ENCODE results near the gene GALNT7.

GALNT7 gene

GRCh38 chr4:173138624-173139023, 30.0 kb upstream of the GALNT7 start:
- Histone ChIP-seq H3K4me3 (ENCODE audit: low read depth, low read length) (no peak overlapping the region), H3K27me3 (ENCODE audit: insufficient read depth, low read depth, severe bottlenecking) (no peaks in the 10 kb centered on the region), H3K27ac (no peak overlapping the region), H3K9me3 (ENCODE audit: severe bottlenecking) (no peaks in the 10 kb centered on the region), H3K36me3 (no peaks in the 10 kb centered on the region)
- TF ChIP-seq, protein P1, sequence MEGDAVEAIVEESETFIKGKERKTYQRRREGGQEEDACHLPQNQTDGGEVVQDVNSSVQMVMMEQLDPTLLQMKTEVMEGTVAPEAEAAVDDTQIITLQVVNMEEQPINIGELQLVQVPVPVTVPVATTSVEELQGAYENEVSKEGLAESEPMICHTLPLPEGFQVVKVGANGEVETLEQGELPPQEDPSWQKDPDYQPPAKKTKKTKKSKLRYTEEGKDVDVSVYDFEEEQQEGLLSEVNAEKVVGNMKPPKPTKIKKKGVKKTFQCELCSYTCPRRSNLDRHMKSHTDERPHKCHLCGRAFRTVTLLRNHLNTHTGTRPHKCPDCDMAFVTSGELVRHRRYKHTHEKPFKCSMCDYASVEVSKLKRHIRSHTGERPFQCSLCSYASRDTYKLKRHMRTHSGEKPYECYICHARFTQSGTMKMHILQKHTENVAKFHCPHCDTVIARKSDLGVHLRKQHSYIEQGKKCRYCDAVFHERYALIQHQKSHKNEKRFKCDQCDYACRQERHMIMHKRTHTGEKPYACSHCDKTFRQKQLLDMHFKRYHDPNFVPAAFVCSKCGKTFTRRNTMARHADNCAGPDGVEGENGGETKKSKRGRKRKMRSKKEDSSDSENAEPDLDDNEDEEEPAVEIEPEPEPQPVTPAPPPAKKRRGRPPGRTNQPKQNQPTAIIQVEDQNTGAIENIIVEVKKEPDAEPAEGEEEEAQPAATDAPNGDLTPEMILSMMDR (IDR thresholded peaks at IDR 0.05; ENCODE audit: low read depth, low read length), result no peak
- DNase-seq, result no peak

DNA sequence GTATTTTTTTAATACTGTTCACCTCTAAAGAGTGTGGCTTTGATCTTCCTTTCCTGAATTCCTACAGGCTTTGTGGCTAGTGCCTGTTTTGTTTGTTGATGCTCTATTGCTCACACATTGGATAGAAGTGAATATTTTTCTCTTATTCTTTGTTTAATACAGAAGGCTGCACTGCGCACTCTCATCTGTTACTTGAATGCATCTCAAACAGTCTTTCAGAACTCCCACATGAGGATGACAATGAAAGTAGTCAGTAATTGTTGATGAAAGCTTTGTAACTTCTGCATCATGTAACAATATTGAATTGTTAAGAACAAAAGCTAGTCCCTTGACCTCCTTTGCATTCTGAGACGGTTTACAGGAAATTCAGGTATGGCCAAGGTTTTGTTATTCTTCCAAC, 29.1 kb upstream of the GALNT7 start:
- TF ChIP-seq, protein P1 (IDR thresholded peaks at IDR 0.05; ENCODE audit: low read depth, low read length), result no peak
- no peak for DNase-seq
- no peaks in the 10 kb centered on the region for H3K36me3 ChIP-seq
- H3K4me3 ChIP-seq (ENCODE audit: low read depth, low read length), result no peak overlapping the region
- no peaks in the 10 kb centered on the region for H3K9me3 ChIP-seq (ENCODE audit: severe bottlenecking)
- H3K27ac ChIP-seq, result no peak overlapping the region
- H3K27me3 ChIP-seq (ENCODE audit: insufficient read depth, low read depth, severe bottlenecking), result no peaks in the 10 kb centered on the region

DNA sequence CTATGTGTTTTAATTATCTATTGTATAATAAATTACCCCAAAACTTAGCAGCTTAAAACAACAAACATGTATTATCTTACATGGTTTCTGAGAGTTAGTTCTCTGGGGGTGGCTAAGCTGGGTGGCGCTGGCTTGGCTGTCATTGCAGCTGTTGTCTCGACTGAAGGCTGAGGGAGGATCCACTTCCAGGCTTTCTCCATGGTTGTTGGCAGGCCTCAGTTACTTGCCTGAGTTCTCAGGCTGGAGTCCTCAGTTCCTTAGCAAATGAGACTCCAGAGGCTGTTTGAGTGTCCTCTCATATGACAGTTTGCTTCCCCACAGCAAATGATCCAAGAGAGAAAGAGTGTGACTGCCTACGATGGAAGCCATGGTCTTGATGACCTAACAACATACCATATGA, 23.5 kb upstream of the GALNT7 start:
- no peaks in the 10 kb centered on the region for H3K9me3 ChIP-seq (ENCODE audit: severe bottlenecking)
- H3K27ac ChIP-seq, result no peak overlapping the region
- H3K27me3 ChIP-seq (ENCODE audit: insufficient read depth, low read depth, severe bottlenecking), result no peaks in the 10 kb centered on the region
- TF ChIP-seq, protein P1 (IDR thresholded peaks at IDR 0.05; ENCODE audit: low read depth, low read length), result no peak
- H3K4me3 ChIP-seq (ENCODE audit: low read depth, low read length), result no peak overlapping the region
- DNase-seq, result no peak
- H3K36me3 ChIP-seq, result no peaks in the 10 kb centered on the region

DNA sequence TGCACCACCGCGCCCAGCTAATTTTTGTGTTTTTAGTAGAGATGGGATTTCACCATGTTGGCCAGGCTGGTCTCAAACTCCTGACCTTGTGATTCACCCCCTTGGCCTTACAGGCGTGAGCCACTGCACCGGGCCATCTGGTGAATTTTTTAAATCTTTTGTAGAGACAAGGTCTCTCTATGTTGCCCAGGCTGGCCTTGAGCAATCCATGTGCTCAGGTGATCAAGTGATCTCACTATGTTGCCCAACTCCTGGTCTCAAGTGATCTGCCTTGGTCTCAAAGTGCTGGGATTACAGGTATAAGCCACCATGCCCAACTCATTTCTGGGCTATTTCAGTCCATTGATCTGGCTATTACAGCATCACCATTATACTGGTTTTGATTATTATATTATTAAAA, 22.2 kb upstream of the GALNT7 start:
- TF ChIP-seq, protein P1 (IDR thresholded peaks at IDR 0.05; ENCODE audit: low read depth, low read length), result no peak
- Histone ChIP-seq H3K36me3 (no peaks in the 10 kb centered on the region), H3K9me3 (ENCODE audit: severe bottlenecking) (no peaks in the 10 kb centered on the region), H3K27ac (no peak overlapping the region), H3K4me3 (ENCODE audit: low read depth, low read length) (no peak overlapping the region), H3K27me3 (ENCODE audit: insufficient read depth, low read depth, severe bottlenecking) (no peaks in the 10 kb centered on the region)
- no peak for DNase-seq

GRCh38 chr4:173151496-173151895, 17.1 kb upstream of the GALNT7 start:
- DNase-seq, result no peak
- no peak overlapping the region for H3K4me3 ChIP-seq (ENCODE audit: low read depth, low read length)
- H3K27ac ChIP-seq, result no peak overlapping the region
- TF ChIP-seq, protein P1 (IDR thresholded peaks at IDR 0.05; ENCODE audit: low read depth, low read length), result no peak
- H3K36me3 ChIP-seq, result no peaks in the 10 kb centered on the region
- H3K27me3 ChIP-seq (ENCODE audit: insufficient read depth, low read depth, severe bottlenecking), result no peaks in the 10 kb centered on the region
- H3K9me3 ChIP-seq (ENCODE audit: severe bottlenecking), result no peaks in the 10 kb centered on the region

DNA sequence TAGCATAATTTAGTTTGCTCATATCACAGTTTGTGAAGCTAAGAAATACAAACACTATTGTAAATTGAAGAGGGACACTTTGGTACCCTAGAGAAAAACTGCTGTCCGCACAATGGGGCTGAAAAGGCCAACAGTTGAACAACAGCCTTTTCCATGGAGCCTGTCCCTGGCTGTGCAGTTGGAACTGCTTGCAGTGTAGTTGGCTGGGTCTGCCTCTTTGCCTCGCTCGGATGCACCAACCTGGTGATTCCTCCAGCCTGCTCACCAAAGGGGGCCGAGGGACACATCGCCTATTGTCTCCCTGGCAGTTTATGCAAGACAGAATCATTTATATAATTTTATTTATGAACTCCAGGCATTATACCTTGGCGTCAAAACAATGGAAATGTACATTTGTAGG, 16.5 kb upstream of the GALNT7 start:
- H3K4me3 ChIP-seq (ENCODE audit: low read depth, low read length), result no peak overlapping the region
- H3K27me3 ChIP-seq (ENCODE audit: insufficient read depth, low read depth, severe bottlenecking), result no peaks in the 10 kb centered on the region
- TF ChIP-seq, protein P1 (IDR thresholded peaks at IDR 0.05; ENCODE audit: low read depth, low read length), result no peak
- DNase-seq, result no peak
- H3K36me3 ChIP-seq, result no peaks in the 10 kb centered on the region
- no peak overlapping the region for H3K27ac ChIP-seq
- H3K9me3 ChIP-seq (ENCODE audit: severe bottlenecking), result no peaks in the 10 kb centered on the region
